Activated CD8-positive, alpha-beta memory T cell treated with anti-CD3 and anti-CD28 coated beads, Interleukin-2, amount 50 U/mL, for 24 hours (primary cell): ENCODE results near the gene TNFRSF1B.
A peak's percentile ranks its signal among the peaks of the same experiment; 100 is the strongest.
"Not testable (repeated sequence)": the region's sequence is repeated elsewhere in the genome, so short reads cannot be mapped to it uniquely, and the experiment has no call there.

ENCODE experiments used
- DNase-seq: peaks from one replicate; pipeline ENCODE4 v3.0.0-alpha.2; 2020; ENCODE audit errors: extremely low read depth

TNFRSF1B gene

GRCh38 chr1:12219800-12220199 is 53.0 kb downstream of the TNFRSF1B start:
- no peak for DNase-seq

- no peak for DNase-seq
Measured at GRCh38 chr1:12220890-12221289, 54.1 kb downstream of the TNFRSF1B start.

- not testable (repeated sequence) for DNase-seq
Measured at GRCh38 chr1:12222700-12223099, 55.9 kb downstream of the TNFRSF1B start.

- not testable (repeated sequence) for DNase-seq
Measured at GRCh38 chr1:12224092-12224491, 57.3 kb downstream of the TNFRSF1B start.

GRCh38 chr1:12228979-12229378 is 62.2 kb downstream of the TNFRSF1B start:
- DNase-seq, result no peak

GRCh38 chr1:12229386-12229834 is 62.6 kb downstream of the TNFRSF1B start:
- no peak for DNase-seq

GRCh38 chr1:12229835-12230548 is 63.2 kb downstream of the TNFRSF1B start, which contains the start of gene VPS13D:
TSS of gene VPS13D (plus strand) at chr1:12230030. CDS start at chr1:12234267, 4,237 bp downstream.
- DNase-seq, result peak; percentile 55

- no peak for DNase-seq
Measured at GRCh38 chr1:12230549-12231275, 63.9 kb downstream of the TNFRSF1B start.

GRCh38 chr1:12231276-12231595 is 64.4 kb downstream of the TNFRSF1B start:
- no peak for DNase-seq

- no peak for DNase-seq
Measured at GRCh38 chr1:12232221-12232620, 65.4 kb downstream of the TNFRSF1B start.

- DNase-seq, result no peak
Measured at GRCh38 chr1:12244078-12244477, 77.3 kb downstream of the TNFRSF1B start.

- DNase-seq, result no peak
Measured at GRCh38 chr1:12244585-12244984, 77.8 kb downstream of the TNFRSF1B start.

- DNase-seq, result no peak
Measured at GRCh38 chr1:12245116-12245515, 78.3 kb downstream of the TNFRSF1B start.

- DNase-seq, result no peak
Measured at GRCh38 chr1:12245733-12246132, 78.9 kb downstream of the TNFRSF1B start.

- DNase-seq, result no peak
Measured at GRCh38 chr1:12246584-12246983, 79.8 kb downstream of the TNFRSF1B start.

- DNase-seq, result no peak
Measured at GRCh38 chr1:12249181-12249580, 82.4 kb downstream of the TNFRSF1B start.

GRCh38 chr1:12249748-12250147 is 83.0 kb downstream of the TNFRSF1B start:
- DNase-seq, result no peak

GRCh38 chr1:12251442-12251841 is 84.7 kb downstream of the TNFRSF1B start:
- no peak for DNase-seq

GRCh38 chr1:12255913-12256312 is 89.1 kb downstream of the TNFRSF1B start:
- DNase-seq, result no peak

GRCh38 chr1:12258272-12258671 is 91.5 kb downstream of the TNFRSF1B start:
- no peak for DNase-seq
